ENCODE measurements around the gene GFY.

Gene GFY

DNA sequence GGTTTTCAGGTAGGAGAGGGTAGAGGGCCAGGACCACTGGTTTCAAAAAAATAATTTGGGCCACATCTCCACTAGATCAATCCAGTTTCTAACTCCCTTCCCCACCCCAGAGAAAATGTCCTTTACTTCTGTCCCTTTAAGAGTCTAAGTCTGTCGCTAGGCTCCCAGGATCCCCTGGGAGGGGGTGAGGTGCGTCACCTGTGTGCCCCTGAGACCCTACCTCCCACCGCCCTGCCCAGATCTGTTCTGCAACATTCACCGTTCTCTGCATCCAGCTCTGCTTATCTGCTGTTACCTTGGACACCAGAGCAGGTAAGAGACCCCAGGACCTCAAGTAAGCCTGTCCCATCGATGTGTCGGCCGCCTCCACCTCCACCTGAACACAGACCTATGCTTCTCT, at the start of gene GFY:
Gene GFY (plus strand): TSS at position 211 of the 400 bp plus-strand sequence. CDS start 1,043 bp downstream, outside the sequence.
- DNase-seq = no peak

DNA sequence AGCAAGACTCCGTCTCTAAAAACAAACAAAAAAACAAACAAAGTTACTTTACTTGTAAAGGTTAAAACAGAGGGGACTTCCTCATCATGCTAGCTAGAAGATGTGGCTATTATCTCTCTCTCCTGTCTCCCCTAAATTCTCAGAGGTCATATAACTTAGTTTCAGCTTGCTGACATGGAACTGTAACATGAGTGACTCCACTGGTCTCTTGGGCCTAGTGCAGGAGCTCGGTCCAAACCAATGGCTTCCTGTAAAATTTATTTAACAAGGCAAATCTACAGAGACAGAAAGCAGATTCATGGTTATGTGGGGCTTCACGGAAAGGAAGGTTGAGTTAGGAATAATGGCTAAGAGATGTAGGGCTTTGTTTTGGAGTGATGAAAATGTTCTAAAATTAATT, 46.7 kb upstream of the GFY start:
- DNase-seq = no peak

DNA sequence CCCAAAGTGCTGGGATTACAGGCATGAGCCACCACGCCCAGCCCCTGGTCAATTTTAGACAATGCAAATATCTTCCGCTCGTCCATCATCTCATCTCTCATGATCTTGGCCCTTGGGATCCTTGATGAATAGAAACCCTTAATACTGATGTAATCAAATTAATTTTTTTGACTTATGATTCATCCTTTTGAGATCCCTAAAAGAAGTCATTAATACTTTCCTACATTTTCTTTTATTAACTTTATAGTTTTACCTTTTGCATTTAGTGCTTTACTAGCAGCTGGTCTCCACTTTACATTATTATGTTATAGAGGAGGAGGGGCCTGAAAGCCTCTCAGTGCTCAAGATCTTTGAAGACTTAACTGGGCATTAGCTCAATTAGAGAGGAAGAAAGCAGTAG, 44.8 kb upstream of the GFY start:
- DNase-seq = no peak

- DNase-seq = no peak
Measured at GRCh38 chr19:49382639-49383038, 42.5 kb upstream of the GFY start.

GRCh38 chr19:49383599-49383998, 41.6 kb upstream of the GFY start:
- no peak for DNase-seq

GRCh38 chr19:49387936-49388372, 37.2 kb upstream of the GFY start, which contains the start of gene KASH5:
Gene KASH5, plus strand, starts transcription at chr19:49388249. Its CDS starts 2,635 bp downstream, at chr19:49390884.
- no peak for DNase-seq

DNA sequence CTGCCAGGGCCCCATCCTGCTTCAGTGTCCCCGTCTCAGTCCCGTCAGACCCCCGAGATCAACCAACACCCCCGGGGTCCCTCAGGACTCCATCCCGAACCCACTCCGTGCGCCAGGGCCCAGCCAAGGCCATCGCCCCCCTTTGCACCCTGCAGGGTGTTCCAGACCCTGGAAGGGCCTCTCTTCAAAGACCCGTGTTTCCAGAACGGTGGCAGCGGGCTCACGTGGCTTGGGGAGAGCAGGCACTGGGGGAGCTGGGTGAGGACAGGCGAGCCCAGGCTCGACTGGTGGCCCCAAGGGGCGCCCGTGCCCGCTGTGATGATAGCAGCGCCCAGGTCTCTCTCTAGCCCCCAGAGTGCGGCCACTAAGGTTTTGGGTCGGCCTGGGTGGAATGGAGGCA, 35.8 kb upstream of the GFY start:
- no peak for DNase-seq

DNA sequence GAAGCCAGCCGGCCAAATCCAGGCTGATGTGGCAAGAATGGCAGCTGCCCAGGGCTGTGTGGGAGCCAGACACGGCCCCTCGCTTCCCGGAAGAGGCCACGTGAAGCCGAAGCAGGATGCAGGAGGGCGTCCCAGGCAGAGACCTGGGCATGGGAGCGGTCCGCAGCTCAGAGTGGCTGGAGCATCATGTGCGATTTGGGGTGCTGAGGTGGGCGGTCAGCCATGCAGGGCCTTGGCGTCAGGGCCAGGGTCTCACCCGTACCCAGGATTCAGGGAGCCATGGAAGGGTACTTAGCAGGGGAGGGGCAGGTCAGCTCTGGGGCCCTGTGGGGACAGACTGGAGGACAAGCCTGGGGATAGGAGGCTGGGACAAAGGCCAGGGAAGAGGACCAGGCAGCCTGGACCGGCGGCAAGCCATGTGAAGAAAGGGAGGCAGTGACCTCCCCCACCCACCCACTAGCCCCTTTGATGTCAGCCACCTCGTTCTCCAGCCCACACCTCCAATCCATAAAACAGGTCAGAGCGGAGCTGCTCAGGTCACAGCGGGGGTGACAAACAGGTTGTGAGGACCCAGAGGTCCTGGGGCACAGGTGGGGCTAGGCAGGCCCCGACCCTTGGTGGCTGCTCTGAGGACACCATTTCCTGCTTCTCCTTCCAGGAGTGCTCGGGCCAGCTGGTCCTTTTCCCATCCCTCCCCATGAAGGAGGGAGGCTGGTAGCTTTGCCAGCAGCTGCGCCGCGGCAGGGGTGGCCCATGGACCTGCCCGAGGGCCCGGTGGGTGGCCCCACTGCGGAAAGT, 34.9 kb upstream of the GFY start:
- DNase-seq = no peak

DNA sequence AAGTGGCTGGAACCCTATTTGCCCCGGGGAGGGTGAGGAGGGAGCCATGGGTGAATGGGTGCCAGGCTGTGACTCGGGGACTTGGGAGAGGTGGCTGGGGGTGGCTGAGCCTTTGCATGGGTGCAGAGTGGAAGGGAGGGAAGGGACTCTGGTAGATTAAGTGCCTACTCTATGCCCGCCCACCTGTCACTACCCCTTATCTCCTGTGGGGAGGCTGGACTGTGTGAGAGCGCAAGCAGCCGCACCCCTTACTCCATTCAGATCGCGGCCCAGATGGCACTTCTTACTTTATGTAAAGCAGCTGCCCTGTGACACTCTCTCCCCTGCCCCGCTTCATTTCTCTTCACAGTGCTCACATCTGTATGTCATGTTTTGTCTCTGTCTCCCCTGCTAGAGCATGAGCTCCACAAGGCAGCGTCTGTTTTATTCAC, 34.2 kb upstream of the GFY start:
- DNase-seq = no peak

- peak; percentile 66 for DNase-seq
Measured at GRCh38 chr19:49391581-49392399, 33.4 kb upstream of the GFY start.

GRCh38 chr19:49393881-49394280, 31.3 kb upstream of the GFY start:
- DNase-seq = no peak

DNA sequence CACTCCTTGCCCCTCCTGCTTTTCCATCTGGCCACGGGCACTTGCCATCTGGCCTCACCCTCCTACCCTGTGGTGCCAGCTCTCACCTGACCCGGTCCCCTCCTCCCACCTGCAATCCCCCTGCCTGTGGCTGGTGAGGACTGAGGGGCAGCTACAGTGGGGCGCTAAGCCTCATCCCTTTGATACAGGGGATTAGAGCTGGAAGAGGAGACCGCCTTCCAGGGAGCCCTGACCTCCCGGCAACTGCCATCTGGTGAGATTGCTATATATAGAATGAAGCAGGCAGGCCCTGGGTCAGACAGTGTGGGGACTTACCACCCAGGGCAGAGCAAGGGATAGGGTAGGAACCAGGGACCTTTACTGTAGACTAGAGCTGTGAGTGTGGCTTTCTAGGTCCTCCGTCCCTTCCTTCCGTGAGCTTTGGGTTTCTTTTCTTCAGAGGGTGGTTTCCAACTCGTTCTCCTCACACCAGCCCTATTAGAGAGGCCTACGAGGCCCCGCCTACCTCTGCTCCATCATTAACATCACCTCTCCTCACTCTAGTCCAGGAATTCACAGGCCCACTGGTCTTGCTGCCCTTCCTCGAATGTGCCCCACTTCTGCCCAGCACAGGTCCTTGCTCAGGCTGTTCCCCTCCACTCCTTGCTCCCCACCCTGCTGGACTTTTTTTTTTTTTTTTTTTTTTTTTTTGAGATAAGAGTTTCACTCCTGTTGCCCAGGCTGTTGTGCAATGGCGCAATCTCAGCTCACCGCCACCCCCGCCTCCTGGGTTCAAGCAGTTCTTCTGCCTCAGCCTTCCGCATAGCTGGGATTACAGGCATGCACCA, 29.4 kb upstream of the GFY start:
- DNase-seq = no peak

GRCh38 chr19:49396738-49397505, 28.3 kb upstream of the GFY start:
- no peak for DNase-seq

- DNase-seq = no peak
Measured at GRCh38 chr19:49398001-49398615, 27.1 kb upstream of the GFY start.

DNA sequence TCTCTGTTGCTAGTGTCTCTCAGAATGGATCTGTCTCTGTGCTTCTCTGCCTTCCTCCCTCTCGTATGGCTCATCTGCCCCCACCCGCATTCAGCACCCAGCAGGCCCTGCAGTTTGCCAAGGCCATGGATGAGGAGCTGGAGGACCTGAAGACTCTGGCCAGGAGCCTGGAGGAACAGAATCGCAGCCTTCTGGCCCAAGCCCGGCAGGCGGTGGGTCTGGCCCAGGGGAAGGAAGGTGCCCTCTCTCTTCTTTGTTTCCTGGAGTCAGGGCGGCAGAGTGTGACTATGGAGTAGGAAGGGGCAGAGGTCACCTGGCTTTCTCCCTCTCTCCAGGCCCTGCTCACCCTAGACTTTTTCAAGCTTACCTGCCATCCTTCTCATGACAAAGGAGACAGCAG, 26.3 kb upstream of the GFY start:
- no peak for DNase-seq

- no peak for DNase-seq
Measured at GRCh38 chr19:49400029-49400428, 25.2 kb upstream of the GFY start.

DNA sequence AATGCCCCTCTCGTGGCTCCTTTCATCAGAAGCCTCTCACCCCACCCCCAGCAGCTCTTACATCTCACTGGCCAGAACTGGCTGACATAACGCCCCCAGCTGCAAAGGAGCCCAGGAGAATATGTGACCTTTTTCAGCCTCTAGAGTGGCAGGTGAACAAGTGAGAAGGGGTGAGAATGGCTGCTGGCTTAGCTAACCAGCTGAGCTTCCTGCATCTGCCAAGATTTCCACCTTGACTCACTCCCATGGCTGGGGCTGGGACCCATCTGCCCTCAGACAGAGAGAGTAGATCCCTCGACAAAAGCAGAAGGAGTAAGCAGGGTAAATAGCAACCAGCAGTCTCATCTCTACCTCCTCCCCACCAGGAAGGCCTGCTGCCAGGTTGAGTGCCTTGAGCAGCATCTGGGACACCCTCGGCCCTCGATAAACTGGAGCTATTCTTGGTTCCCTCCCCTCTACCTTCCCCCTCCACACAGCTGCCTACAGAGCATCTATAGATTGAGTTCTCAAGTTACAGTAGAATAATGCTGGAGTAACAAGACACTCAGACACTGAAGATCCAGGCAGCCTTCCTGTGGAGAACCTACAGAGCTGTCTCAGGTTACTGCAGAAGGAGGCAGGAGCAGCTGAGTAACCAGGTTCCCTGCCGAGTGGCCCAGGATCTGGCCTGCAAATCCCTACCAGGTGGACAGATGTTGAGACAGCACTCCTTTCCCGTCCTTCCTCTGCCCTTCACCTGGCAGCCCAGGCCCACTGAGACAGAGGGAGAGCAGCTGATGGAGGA, 21.6 kb upstream of the GFY start:
- DNase-seq = peak; percentile 48

- no peak for DNase-seq
Measured at GRCh38 chr19:49407079-49407478, 18.1 kb upstream of the GFY start.

- DNase-seq = no peak
Measured at GRCh38 chr19:49407482-49408015, 17.6 kb upstream of the GFY start.

GRCh38 chr19:49408816-49409440, 16.3 kb upstream of the GFY start:
- no peak for DNase-seq

All from NCI-H1092 (cell line).